GM10266 (cell line): ENCODE data around the gene AKR1D1.

Experiments
- DNase-seq: peaks from one replicate; pipeline ENCODE4 v3.0.0; 2012; ENCODE audit errors: extremely low spot score
- TF ChIP-seq, protein P1 (sequence below): IDR thresholded peaks from 2 replicates; pipeline ENCODE4 v1.5.1; 2012; ENCODE audit warnings: mild to moderate bottlenecking, low read depth; ENCODE audit not compliant: control insufficient read depth, insufficient read depth; ENCODE audit errors: missing control alignments

AKR1D1 gene

GRCh38 chr7:138097064-138097741 is 20.9 kb downstream of the AKR1D1 start:
- TF ChIP-seq, protein P1, sequence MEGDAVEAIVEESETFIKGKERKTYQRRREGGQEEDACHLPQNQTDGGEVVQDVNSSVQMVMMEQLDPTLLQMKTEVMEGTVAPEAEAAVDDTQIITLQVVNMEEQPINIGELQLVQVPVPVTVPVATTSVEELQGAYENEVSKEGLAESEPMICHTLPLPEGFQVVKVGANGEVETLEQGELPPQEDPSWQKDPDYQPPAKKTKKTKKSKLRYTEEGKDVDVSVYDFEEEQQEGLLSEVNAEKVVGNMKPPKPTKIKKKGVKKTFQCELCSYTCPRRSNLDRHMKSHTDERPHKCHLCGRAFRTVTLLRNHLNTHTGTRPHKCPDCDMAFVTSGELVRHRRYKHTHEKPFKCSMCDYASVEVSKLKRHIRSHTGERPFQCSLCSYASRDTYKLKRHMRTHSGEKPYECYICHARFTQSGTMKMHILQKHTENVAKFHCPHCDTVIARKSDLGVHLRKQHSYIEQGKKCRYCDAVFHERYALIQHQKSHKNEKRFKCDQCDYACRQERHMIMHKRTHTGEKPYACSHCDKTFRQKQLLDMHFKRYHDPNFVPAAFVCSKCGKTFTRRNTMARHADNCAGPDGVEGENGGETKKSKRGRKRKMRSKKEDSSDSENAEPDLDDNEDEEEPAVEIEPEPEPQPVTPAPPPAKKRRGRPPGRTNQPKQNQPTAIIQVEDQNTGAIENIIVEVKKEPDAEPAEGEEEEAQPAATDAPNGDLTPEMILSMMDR: peak; percentile 34
- peak; percentile 32 for DNase-seq

DNA sequence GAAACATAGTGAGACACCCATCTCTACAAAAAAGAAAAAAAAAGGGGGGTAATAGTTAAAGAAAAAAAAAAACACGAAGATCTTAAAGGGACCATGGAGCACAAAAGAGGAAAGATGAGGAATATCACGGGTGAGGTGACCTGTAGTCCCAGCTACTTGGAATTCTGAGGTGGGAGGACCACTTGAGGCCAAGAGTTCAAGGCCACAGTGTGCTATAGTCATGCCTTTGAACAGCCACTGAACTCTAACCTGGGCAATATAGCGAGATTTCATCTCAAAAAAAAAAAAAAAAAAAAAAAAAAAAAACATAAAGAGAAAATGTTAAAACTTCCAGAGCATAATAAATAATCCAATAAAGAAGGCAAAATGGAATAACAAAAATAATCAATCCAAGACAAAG is 23.6 kb downstream of the AKR1D1 start:
- DNase-seq: no peak
- TF ChIP-seq, protein P1: no peak

- TF ChIP-seq, protein P1: no peak
- no peak for DNase-seq
These were observed 29.0 kb downstream of the AKR1D1 start for GRCh38 chr7:138105221-138105620.

DNA sequence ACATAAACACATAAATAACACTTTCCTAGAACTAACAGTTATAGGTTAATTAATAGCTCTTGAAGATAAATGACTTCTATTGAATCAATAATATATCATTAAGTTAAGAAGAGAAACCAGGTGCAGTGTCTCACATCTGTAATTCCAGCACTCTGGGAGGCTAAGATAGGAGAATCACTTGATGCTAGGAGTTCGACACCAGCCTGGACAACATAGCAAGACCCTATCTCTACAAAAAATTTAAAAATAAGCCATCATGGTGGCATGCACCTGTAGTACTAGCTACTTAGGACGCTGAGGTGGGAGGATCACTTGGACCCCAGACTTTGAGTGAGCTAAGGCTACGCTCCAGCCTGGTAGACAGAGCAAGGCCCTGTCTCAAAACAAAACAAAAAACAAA is 38.8 kb downstream of the AKR1D1 start:
- TF ChIP-seq, protein P1: no peak
- no peak for DNase-seq

GRCh38 chr7:138116141-138116540 is 39.9 kb downstream of the AKR1D1 start:
- TF ChIP-seq, protein P1: no peak
- DNase-seq: no peak

DNA sequence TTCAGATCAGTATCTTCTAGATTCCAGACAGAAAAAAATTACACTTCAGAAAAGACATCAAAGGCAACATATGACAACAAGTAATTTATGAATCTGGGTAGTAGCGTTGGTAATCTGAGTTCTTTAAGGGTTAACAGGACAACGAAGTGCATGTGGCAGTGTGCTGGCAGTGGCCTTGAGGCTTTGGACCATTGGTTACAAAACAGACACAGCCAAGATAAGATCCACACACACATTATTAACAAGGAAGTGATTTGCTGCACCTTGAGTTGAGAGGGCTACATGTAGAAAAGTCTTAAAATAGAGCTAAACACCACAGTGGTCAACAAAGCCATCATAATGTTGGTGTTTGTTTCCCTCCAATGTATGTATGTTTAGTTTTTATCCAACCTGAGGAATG is 40.6 kb downstream of the AKR1D1 start:
- TF ChIP-seq, protein P1: no peak
- no peak for DNase-seq

DNA sequence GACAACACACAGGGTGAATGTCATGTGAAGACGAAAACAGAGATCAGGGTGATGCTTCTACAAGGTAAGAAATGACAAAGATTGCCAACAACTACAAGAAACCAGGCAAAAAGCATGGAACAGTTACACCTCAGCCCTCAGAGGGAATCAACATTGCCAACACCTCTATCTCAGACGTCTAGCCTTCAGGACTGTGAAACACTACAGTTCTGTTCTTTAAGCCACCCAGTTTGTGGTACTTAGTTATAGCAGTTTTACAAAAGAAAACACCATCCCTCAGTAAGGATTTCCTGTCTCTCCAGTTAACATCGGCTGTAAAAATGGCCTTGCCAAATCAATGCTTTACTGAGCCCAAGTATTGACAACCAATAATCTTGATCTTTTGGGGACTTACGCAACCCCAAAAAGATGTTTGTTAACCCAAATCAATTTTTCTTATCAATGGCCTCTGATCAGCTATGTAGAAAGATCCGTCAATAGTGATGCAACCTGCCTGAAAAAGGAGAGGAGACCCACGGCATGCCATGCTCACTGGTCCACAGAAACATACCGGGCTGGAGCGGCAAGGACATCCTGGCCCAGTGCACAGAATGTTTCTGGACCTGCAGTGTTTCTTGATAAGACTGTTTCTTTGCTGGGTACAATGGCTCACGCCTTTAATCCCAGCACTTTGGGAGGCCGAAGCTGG is 44.0 kb downstream of the AKR1D1 start:
- no peak for DNase-seq
- TF ChIP-seq, protein P1: no peak
